NCI-H1105 (cell line): ENCODE results near the gene HGS.
"Not testable (repeated sequence)": the region's sequence is repeated elsewhere in the genome, so short reads cannot be mapped to it uniquely, and the experiment has no call there.

Source experiments
- DNase-seq: peaks from one replicate; lab custom pipeline; 2025; lab: John Stamatoyannopoulos, UW

HGS gene

GRCh38 chr17:81719410-81720266, 35.8 kb downstream of the HGS start:
- DNase-seq: no peak

- DNase-seq: no peak
These were observed 36.7 kb downstream of the HGS start for GRCh38 chr17:81720267-81721071.

DNA sequence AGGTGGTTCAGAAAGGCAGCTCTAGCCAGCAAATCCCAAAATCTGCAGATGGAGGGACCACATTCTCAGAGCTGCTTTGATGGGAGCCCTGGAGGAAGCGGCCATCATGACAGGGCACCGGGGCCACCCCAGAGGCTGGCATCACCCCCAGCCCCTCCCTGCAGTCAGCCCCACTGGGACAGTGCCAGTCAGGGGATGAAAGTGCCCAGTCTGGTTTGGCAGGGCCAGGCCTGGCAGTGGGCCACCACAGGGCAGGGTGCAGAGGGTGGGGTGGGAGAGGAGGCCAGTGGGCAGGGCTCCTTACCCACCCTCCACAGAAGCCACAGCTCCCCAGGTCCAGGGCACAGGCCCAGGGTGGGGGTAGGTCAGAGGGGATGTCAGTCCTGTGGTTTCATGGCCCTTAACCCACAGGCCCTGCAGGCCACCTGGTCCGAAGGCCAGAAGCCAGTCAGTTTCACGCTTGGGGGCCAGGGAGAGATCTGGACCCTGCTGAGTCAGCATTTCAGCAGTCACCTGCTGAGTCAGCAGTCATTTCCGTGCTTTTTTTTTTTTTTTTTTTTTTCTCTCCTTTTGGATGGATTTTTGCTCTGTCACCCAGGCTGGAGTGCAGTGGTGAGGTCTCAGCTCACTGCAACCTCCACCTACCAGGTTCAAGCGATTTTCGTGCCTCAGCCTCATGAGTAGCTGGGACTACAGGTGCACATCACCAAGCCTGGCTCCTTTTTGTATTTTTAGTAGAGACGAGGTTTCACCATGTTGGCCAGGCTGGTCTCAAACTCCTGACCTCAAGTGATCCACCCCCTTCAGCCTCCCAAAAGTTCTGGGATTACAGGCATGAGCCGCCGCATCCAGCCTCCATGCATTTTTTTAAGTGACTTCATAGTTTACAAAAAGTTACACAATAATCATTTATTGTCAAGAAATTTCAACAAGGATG, 38.6 kb downstream of the HGS start:
- DNase-seq: no peak

DNA sequence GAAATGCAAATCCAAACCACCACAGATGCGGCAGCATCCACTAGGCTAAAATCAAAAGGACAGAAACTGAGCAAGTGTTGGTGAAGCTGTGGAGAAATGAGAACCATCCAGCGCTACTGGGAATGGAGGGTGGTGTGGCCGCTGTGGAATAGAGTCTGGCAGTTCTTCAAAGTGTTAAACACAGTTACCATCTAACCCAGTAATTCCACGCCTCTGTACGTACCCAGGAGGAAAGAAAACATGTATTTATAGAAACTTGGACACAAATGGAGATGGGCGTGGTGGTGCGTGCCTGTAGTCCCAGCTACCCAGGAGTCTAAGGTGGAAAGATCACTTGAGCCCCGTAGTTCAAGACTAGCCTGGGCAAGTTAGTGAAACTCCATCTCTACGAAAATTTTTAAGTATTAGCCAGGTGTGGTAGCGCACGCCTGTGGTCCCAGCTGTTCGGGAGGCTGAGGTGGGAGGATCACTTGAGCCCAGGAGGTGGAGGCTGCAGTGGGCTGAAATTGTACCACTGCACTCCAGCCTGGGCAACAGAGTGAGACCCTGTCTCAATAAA, 39.9 kb downstream of the HGS start:
- no peak for DNase-seq

DNA sequence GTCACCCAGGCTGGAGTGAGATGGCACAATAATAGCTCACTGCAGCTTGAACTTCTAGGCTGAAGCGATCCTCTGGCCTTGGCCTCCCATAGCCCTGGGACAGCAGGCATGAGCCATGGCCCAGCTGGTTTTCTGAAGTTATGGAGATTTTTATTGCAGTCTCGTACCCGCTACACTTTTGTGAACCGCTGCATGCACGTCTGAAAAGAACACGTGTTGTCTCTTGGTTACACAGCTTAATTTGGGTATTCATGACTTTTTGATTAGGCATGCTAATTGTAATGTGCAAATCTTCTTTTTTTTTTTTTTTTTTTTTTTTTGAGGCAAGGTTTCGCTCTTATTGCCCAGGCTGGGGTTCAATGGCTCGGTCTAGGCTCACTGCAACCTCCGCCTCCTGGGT, 41.6 kb downstream of the HGS start:
- DNase-seq: no peak

GRCh38 chr17:81726004-81726403, 42.2 kb downstream of the HGS start:
- no peak for DNase-seq

DNA sequence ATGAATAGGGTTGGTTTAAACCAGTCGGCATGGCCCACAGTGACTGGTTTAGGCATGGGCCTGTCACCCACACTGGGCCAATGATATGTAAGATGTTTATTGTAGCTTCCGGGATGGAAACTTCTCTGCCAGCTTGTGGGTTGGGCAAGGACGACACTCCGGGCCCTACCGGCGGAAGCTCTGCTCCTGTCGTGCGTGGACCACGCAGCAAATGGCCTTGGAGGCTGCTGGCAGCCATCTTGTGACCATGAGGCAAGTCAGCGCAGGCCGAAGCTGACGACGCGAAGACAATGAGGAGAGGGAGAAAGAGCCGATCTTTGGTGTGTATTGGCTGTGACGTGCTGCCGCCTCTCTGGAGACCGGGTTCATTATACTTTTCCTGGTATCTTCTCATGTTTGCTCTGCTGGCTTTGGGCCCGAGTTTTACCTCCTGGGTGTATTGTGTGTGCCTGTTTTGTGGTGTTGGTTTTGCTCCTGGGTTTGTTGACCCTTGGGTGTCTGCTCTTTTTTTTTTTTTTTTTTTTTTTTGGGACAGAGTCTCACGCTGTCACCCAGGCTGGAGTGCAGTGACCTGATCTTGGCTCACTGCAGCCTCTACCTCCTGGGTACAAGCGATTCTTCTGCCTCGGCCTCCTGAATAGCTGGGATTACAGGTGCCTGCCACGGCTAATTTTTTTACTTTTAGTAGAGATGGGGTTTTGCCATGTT, 43.7 kb downstream of the HGS start:
- DNase-seq: peak; percentile 23

DNA sequence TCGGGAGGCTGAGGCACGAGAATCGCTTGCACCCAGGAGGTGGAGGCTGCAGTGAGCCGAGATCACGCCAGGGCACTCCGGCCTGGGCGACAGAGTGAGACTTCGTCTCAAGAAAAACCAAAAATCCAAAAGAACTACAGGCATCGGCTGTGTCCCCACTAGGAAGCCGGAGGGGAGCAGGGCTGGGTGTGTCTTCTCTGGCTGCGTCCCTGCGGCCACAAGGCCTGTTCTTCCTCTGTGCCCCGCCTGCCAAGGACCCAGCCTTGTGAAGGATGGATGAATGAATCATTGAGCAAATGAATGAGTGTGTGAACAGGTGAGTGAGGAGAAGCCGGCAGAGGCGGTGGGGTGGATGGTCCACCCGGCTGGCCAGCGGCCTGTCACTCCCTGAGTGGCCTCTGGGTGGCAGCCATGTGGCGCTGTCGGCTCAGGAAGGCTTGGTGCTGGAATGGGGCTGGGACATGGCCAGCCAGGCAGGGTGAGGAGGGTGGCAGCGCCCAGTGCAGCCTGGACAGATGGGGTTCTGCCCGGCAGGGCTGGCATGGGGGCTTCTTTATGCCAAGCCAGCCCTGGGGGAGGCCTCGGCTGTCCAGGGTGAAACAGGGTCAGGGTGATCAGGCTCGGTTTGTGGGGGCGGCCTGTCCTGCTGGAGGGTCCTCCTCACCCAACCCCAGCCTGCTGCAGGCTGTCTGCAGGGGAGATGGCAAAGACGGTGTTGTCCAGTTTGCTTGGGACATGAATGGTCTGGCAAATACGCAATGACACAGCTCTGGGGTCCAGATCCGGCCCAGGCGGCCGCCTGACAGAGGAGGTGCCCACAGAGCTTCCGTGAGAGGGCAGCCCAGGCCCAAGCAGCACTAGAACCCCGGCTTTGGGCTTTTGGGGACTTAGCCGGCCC, 49.9 kb downstream of the HGS start:
- DNase-seq: peak; percentile 35

DNA sequence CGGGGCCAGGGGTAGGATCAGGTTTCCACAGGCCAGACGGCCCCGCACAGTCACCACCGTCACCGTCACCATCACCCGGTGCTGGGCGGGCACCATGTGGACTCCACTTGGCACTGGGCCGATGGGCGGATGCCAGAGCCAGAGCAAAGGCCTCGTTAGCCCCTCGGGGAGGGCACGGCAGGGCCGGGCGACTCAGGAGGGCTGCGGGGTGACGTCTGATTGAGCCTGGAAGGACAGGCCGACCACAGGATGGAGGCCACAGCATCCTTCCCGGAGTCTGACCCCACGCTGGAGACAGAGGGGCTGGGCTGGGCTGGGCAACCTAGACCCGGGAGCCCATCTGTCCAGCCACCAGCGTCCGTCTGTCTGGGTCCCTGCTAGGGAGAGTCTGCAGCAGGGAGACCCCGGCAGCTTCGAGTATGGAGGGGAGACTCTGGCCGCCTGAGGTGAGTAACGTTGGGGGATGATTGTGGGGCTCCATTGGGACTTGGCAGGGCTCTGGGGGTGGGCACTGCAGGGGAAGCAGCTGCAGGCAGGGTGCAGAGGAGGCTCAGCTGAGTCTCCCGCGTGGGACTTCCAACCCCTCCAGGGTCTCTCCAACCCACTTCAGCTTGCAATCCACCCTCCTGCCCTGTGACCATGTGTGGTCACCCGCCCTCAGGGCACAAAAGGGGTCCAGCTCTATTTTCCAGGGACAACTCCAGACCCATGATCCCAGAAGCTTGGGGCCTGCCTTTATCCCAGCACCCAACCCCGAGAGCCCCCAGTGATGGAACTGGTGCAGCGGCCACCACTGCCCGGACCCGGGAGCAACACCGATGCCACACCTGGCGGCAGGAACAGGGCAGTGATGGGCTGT, 50.8 kb downstream of the HGS start:
- no peak for DNase-seq

- peak; percentile 26 for DNase-seq
These were observed 51.7 kb downstream of the HGS start for GRCh38 chr17:81735264-81736102.

DNA sequence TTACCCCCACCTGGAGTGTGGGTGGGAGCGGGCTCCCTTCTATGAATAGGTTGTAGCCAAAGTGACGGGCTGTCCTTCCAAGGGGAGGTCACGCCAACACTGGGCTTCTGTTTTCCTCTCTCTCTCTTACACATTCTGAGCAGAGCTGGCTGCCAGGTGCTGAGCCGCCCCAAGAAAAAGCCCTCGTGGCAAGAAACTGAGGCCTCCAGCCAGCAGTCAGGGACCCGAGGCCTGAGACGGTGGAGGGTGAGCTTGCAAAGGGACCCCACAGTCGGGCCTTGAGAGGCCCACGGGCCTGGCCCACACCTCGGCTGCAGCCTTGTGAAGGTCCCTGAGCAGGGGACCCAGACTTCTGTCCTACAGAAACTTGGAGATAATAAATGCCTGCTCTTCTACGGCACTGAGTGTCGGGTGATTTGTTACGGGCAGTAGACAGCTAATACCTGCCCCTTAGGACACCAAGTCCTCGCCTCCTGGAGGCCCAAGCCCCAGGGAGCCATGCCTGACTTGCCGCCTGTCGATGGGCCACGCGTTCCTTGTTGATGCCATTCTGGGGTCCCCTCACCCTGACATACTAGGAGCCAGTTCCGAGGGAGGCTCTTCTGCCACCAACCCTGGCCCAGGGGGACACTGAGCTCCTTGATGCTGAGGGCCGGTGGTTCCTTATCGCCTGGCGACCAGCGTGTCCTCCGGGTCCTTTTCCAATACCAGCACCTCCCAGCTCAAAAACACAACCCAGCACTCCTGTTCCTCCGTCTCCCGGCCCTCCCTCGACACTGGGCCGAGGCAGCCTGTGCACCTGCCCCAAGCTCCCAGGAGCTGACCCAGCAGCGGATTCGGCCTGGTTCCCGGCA, 54.4 kb downstream of the HGS start:
- no peak for DNase-seq

DNA sequence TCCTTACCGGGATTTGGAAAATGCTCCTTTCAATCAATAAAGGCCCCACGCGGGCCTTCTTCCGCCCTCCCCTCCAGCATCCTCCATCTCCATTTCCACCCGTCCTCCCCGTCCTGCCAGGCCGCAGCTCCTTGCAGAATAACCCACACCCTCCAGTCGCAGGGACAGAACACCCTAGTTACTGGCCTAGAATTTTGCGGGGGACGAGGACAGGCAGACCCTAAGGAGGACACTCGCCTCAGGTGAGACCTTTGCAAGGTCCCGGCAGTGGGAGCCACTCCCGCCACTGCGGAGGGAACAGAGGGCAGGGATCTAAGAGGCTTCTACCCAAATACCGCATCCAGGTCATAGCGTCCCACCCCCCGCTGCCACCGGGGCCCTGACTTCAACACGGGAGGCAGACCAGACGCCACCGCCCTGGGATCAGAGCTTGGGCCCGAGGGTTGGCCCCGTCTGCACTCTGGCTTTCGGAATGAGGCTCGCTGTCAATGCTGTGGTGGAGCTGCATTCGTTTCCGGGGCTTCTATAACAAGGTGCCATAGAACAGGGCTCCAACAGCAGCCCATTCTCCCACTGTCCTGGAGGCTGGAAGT, 55.1 kb downstream of the HGS start:
- no peak for DNase-seq

GRCh38 chr17:81739593-81739992, 55.8 kb downstream of the HGS start:
- DNase-seq: not testable (repeated sequence)

GRCh38 chr17:81740395-81740961, 56.7 kb downstream of the HGS start:
- no peak for DNase-seq

DNA sequence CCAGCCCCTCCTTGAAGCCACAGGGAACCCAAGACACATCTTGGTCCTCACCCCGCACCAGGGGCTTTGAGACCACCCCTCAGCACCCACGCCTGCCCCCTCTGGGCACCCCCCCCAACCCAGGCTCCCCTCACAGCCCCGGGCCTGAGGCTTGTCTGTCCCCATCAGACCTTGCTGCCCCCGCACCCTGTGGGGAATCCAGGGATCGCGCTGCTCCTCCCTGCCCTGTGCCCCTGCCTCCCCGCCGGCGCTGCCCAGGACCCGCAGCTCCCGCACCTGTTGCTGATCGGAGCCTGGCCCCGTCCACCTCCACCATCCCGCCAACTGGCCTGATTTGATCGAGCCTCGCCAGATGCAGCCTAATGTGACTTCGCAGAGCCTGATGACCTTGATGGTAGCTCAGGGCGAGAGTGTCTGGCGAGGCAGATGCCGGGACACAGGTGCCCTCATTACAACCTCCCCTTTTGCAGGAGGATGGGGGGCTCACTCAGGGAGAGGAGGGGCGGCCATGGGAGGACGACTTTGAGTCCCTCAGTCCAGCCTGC, 57.3 kb downstream of the HGS start:
- no peak for DNase-seq
